Endothelial cell of umbilical vein (primary cell): ENCODE results near the gene TNFRSF14. TPM values are rescaled to one million over a fixed set of nuclear protein-coding genes. Genes with fewer than 3 reads are reported as not detected.

Source experiments
- BruUV-seq: library from RNA; stranded (reverse); fragments of 400-500 nt; replicated peaks from 2 replicates; lab custom pipeline; 2021; lab: Mats Ljungman, UMichigan
- CTCF ChIA-PET: fragments of 300-600, 350-600 bp; sonication (Branson Sonifier 250); formaldehyde crosslinking; loops from one replicate; lab custom pipeline; 2021; ENCODE audit warnings: antibody characterized with exemption, inconsistent platforms; lab: Charles Lee
- POLR2A ChIA-PET: fragments of 300-600, 350-600 bp; sonication (Branson Sonifier 250); formaldehyde crosslinking; loops from one replicate; lab custom pipeline; 2021; ENCODE audit warnings: antibody characterized with exemption, inconsistent platforms; lab: Charles Lee
- DNase-seq: peaks from one replicate; pipeline ENCODE4 v3.0.0-alpha.2; 2011; ENCODE audit warnings: low read depth, low spot score
- FAIRE-seq: peaks from 2 replicates; lab custom pipeline; 2011; peaks lifted over from hg19 to GRCh38; lab: Jason Lieb, UNC
- H2AFZ ChIP-seq: 2 replicates; pipeline ENCODE4 v1.6.0; 2012; ENCODE audit warnings: low read depth, low read length, control low read depth, inconsistent platforms
- H3K27ac ChIP-seq: 2 replicates; pipeline ENCODE4 v1.5.1; 2011; ENCODE audit warnings: low read depth, mild to moderate bottlenecking, control low read depth, low read length, moderate library complexity; ENCODE audit not compliant: insufficient read depth
- H3K27me3 ChIP-seq, 2 experiments: 2 replicates each; pipeline versions ENCODE4 v1.6.0 to v1.6.1; 2011; ENCODE audit warnings: low read length in 2 of 2, mixed read lengths in 1 of 2; ENCODE audit not compliant: control insufficient read depth in 2 of 2, insufficient read depth in 2 of 2
- H3K36me3 ChIP-seq, 2 experiments: 2 replicates in 1 of 2; 3 replicates in 1 of 2; pipeline ENCODE4 v1.5.1; 2011; ENCODE audit warnings: low read length in 2 of 2, mild to moderate bottlenecking in 1 of 2, moderate library complexity in 1 of 2; ENCODE audit not compliant: control insufficient read depth in 2 of 2, insufficient read depth in 2 of 2; ENCODE audit errors: extremely low read depth in 1 of 2
- H3K4me1 ChIP-seq: 3 replicates; pipeline ENCODE4 v1.5.1; 2011; ENCODE audit warnings: mild to moderate bottlenecking, low read length; ENCODE audit not compliant: control insufficient read depth, insufficient read depth; ENCODE audit errors: extremely low read depth
- H3K4me2 ChIP-seq: 2 replicates; pipeline ENCODE4 v1.6.1; 2011; ENCODE audit warnings: low read length, control low read depth, mixed read lengths; ENCODE audit not compliant: insufficient read depth
- H3K4me3 ChIP-seq, 3 experiments: fragments of 200-600 bp in 1 of 3; sonication (generic), shearing (Covaris generic) in 1 of 3; replicated peaks in 1 of 3; 2 replicates each; pipeline ENCODE4 v1.5.1; 2011 to 2016; ENCODE audit warnings: control low read depth in 3 of 3, low read length in 3 of 3, mild to moderate bottlenecking in 2 of 3, inconsistent platforms in 1 of 3, low read depth in 1 of 3, moderate library complexity in 1 of 3; ENCODE audit not compliant: insufficient read depth in 1 of 3
- H3K79me2 ChIP-seq: 2 replicates; pipeline ENCODE4 v1.6.0; 2012; ENCODE audit warnings: low read length, inconsistent platforms; ENCODE audit not compliant: control insufficient read depth, insufficient read depth
- H3K9ac ChIP-seq: replicated peaks from 2 replicates; pipeline ENCODE3; 2011; ENCODE audit warnings: low read length, control low read depth; ENCODE audit not compliant: insufficient read depth; ENCODE audit errors: extremely low read depth
- H3K9me1 ChIP-seq: replicated peaks from 3 replicates; pipeline ENCODE4 v1.6.0; 2011; ENCODE audit warnings: mild to moderate bottlenecking, low read length; ENCODE audit not compliant: control insufficient read depth, insufficient read depth; ENCODE audit errors: extremely low read depth
- H3K9me3 ChIP-seq: replicated peaks from 2 replicates; pipeline ENCODE4 v1.5.1; 2012; ENCODE audit warnings: low read length, inconsistent platforms; ENCODE audit not compliant: control insufficient read depth, insufficient read depth
- H4K20me1 ChIP-seq: replicated peaks from 2 replicates; pipeline ENCODE3; 2011; ENCODE audit warnings: mild to moderate bottlenecking, low read length; ENCODE audit not compliant: control insufficient read depth, insufficient read depth; ENCODE audit errors: extremely low read depth
- EZH2 ChIP-seq: IDR thresholded peaks from 2 replicates; pipeline ENCODE4 v1.6.1; 2012; ENCODE audit warnings: borderline replicate concordance, low read depth, mild to moderate bottlenecking, moderate library complexity, low read length, inconsistent platforms; ENCODE audit not compliant: severe bottlenecking
- FOS ChIP-seq: IDR thresholded peaks from 2 replicates; pipeline ENCODE4 v1.6.1; 2011; ENCODE audit warnings: mild to moderate bottlenecking, low read length, moderate library complexity, borderline replicate concordance; ENCODE audit not compliant: insufficient read depth
- GATA2 ChIP-seq: IDR thresholded peaks from 2 replicates; pipeline ENCODE4 v1.7.0; 2011; ENCODE audit warnings: low read depth, mild to moderate bottlenecking, moderate library complexity, mixed read lengths, low read length; ENCODE audit not compliant: insufficient read length, insufficient read depth
- JUN ChIP-seq: IDR thresholded peaks from 2 replicates; pipeline ENCODE4 v1.6.1; 2011; ENCODE audit warnings: borderline replicate concordance, low read depth; ENCODE audit not compliant: insufficient read length, insufficient read depth
- POLR2A ChIP-seq: IDR thresholded peaks from 2 replicates; pipeline ENCODE4 v1.6.1; 2012; ENCODE audit warnings: low read depth, mild to moderate bottlenecking, control low read depth, low read length
- dilution Hi-C: fragments of 300-500 bp; cut with MboI; formaldehyde crosslinking; loops from one replicate; pipeline ENCODE4 v1.15.0; 2019; ENCODE audit warnings: low sequenced_read_pairs; ENCODE audit not compliant: extremely low pct_ligation_motif_present
- intact Hi-C: fragments of 100-400 bp; cut with micrococcal nuclease; formaldehyde crosslinking; loops from one replicate; pipeline ENCODE4 v1.10.0; 2022
- polyA plus RNA-seq, 4 experiments: library from polyadenylated mRNA; depleted of rRNA in 3 of 4; stranded (reverse) in 3 of 4; unstranded in 1 of 4; fragments of >200 nt; gene quantifications; 2 replicates each; pipeline versions ENCODE4 v1.2.1 to v1.2.3, GENCODE V29; 2011 to 2012; ENCODE audit warnings: missing spikeins in 1 of 4
- total RNA-seq: library from RNA; stranded (reverse); gene quantifications from 2 replicates; pipeline ENCODE4 v1.2.3, GENCODE V29; 2021

TNFRSF14 gene
- total and polyA plus RNA-seq, 2 donors (not counting 3 experiments of a cell fraction or from before 2014, with no cell fraction given), result 40.9 to 49.4 TPM

GRCh38 chr1:2611031-2611501, 54.9 kb downstream of the TNFRSF14 start:
- peak overlapping the region; percentile 70 for H2AFZ ChIP-seq
- H4K20me1 ChIP-seq, result no peaks in the 10 kb centered on the region
- no peak overlapping the region for H3K9ac ChIP-seq
- no TSS peak for BruUV-seq
- H3K4me3 ChIP-seq, result no peak overlapping the region
- H3K27me3 ChIP-seq, result no peaks in the 10 kb centered on the region
- FAIRE-seq (no peak), DNase-seq (peak; percentile 12)
- intact Hi-C loops (loop anchor here (1.0 kb wide), 1 partner anchor 24 kb away; no protein-coding TSS in a partner anchor), dilution Hi-C loops (no loop called here)
- ChIA-PET POLR2A (no interaction called here), CTCF (no interaction called here)
- no peaks in the 10 kb centered on the region for H3K4me1 ChIP-seq
- H3K27ac ChIP-seq, result no peak overlapping the region
- no peaks in the 10 kb centered on the region for H3K9me1 ChIP-seq
- no peak overlapping the region for H3K4me2 ChIP-seq
- no peaks in the 10 kb centered on the region for H3K36me3 ChIP-seq
- TF ChIP-seq JUN, result no peak
- TF ChIP-seq EZH2, result no peak
- TF ChIP-seq GATA2, result no peak
- TF ChIP-seq POLR2A, result no peak
- no peak for TF ChIP-seq FOS
- no peaks in the 10 kb centered on the region for H3K9me3 ChIP-seq
- H3K79me2 ChIP-seq, result no peaks in the 10 kb centered on the region

- Histone ChIP-seq H3K79me2 (no peaks in the 10 kb centered on the region), H3K4me3 (no peak overlapping the region), H3K4me1 (no peaks in the 10 kb centered on the region), H3K4me2 (no peak overlapping the region), H3K36me3 (no peaks in the 10 kb centered on the region), H3K9me1 (no peaks in the 10 kb centered on the region), H4K20me1 (no peaks in the 10 kb centered on the region), H3K27ac (no peak overlapping the region), H3K9me3 (no peaks in the 10 kb centered on the region), H2AFZ (no peak overlapping the region), H3K27me3 (no peaks in the 10 kb centered on the region), H3K9ac (no peak overlapping the region)
- BruUV-seq, result no TSS peak
- dilution Hi-C loops, result no loop called here
- no peak for FAIRE-seq
- no peak for DNase-seq
- TF ChIP-seq EZH2 (no peak), FOS (no peak), GATA2 (no peak), POLR2A (no peak)
- CTCF ChIA-PET, result no interaction called here
- POLR2A ChIA-PET, result no interaction called here
- intact Hi-C loops, result loop anchor here (1.0 kb wide), 1 partner anchor 25 kb away; no protein-coding TSS in a partner anchor
Observed at GRCh38 chr1:2611621-2612437, 55.7 kb downstream of the TNFRSF14 start.
